Measurements from ENCODE around the gene PHKB. TPM values are rescaled to one million over a fixed set of nuclear protein-coding genes. Genes with fewer than 3 reads are reported as not detected.

The PHKB gene
- total RNA-seq, 1 experiment from 2014 or later: 38.8 TPM

GRCh38 chr16:47644166-47644565, 183.0 kb downstream of the PHKB start:
- Histone ChIP-seq H3K23ac (ENCODE audit: insufficient read length, low read depth, low read length) (no peak overlapping the region), H3K14ac (ENCODE audit: insufficient read depth, low read length) (no peak overlapping the region), H3K4me1 (ENCODE audit: insufficient read depth, low read length) (no peaks in the 10 kb centered on the region), H4K5ac (ENCODE audit: insufficient read length, low read depth, low read length) (no peak overlapping the region), H3K4ac (ENCODE audit: low read depth, low read length) (no peak overlapping the region), H2BK5ac (ENCODE audit: insufficient read length, low read length) (no peak overlapping the region), H3K9me3 (ENCODE audit: control insufficient read depth, low read depth, low read length) (no peaks in the 10 kb centered on the region), H4K91ac (ENCODE audit: insufficient read length, low read depth, low read length) (no peak overlapping the region), H3K56ac (ENCODE audit: insufficient read length, low read depth, low read length) (no peak overlapping the region), H2BK20ac (ENCODE audit: low read depth, low read length, poor library complexity, severe bottlenecking) (no peak overlapping the region), H3K27me3 (ENCODE audit: insufficient read depth, low read length) (no peaks in the 10 kb centered on the region), H4K8ac (replicated peaks; ENCODE audit: insufficient read length, low read depth, low read length) (no peak overlapping the region), H3K79me2 (ENCODE audit: insufficient read depth, low read length) (no peaks in the 10 kb centered on the region), H4K20me1 (ENCODE audit: control insufficient read depth, insufficient read depth, insufficient read length) (no peaks in the 10 kb centered on the region), H3K18ac (ENCODE audit: insufficient read length, low read depth, low read length) (no peak overlapping the region), H2BK15ac (ENCODE audit: low read depth, low read length) (no peak overlapping the region), H3K27ac (ENCODE audit: insufficient read length, low read depth, low read length) (no peak overlapping the region), H2BK120ac (ENCODE audit: low read depth, low read length, poor library complexity, severe bottlenecking) (no peak overlapping the region), H3K4me2 (ENCODE audit: insufficient read depth, insufficient read length, low read length) (no peak overlapping the region), H3K79me1 (ENCODE audit: insufficient read depth, low read depth, low read length, poor library complexity, severe bottlenecking) (no peaks in the 10 kb centered on the region), H3K23me2 (ENCODE audit: insufficient read length, low read depth, low read length, poor library complexity, severe bottlenecking) (no peaks in the 10 kb centered on the region), H3K9ac (ENCODE audit: extremely low read depth, insufficient read length, low read length) (no peak overlapping the region), H3T11ph (ENCODE audit: low read length) (no peak overlapping the region), H2BK12ac (ENCODE audit: insufficient read length, low read depth, low read length) (no peak overlapping the region), H2AK5ac (ENCODE audit: insufficient read length, low read length) (no peak overlapping the region), H2AFZ (ENCODE audit: low read length) (no peak overlapping the region)
- Mint-ChIP-seq H3K4me1 (peaks cover 7 to 9% of the 10 kb centered on the region in 2 experiments), H3K4me3 (no peak overlapping the region), H3K36me3 (ENCODE audit: insufficient read depth in 1 of 3, low read depth in 3 of 3) (peaks cover 0 to 2% (median 2%) of the 10 kb centered on the region in 3 experiments; a peak in 3 of 7 replicates), H3K27ac (no peak overlapping the region), H3K27me3 (ENCODE audit: low read depth) (no peaks in the 10 kb centered on the region), H3K9me3 (no peaks in the 10 kb centered on the region)
- TF ChIP-seq, protein P1, sequence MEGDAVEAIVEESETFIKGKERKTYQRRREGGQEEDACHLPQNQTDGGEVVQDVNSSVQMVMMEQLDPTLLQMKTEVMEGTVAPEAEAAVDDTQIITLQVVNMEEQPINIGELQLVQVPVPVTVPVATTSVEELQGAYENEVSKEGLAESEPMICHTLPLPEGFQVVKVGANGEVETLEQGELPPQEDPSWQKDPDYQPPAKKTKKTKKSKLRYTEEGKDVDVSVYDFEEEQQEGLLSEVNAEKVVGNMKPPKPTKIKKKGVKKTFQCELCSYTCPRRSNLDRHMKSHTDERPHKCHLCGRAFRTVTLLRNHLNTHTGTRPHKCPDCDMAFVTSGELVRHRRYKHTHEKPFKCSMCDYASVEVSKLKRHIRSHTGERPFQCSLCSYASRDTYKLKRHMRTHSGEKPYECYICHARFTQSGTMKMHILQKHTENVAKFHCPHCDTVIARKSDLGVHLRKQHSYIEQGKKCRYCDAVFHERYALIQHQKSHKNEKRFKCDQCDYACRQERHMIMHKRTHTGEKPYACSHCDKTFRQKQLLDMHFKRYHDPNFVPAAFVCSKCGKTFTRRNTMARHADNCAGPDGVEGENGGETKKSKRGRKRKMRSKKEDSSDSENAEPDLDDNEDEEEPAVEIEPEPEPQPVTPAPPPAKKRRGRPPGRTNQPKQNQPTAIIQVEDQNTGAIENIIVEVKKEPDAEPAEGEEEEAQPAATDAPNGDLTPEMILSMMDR (conservative IDR thresholded peaks at IDR 0.05): no peak
- no peak for DNase-seq
- no CpG with 5 or more reads among the region's 2 CpGs for WGBS (ENCODE audit: extremely low coverage, insufficient read length, low lambda C conversion rate)
